Endothelial cell of umbilical vein (primary cell): Measurements from ENCODE around the gene GAPDHS.

Experiments
- CTCF ChIP-seq, 2 donors: IDR thresholded peaks; 1 replicate in 1 of 2; 2 replicates in 1 of 2; pipeline ENCODE4 v1.5.1; 2011; ENCODE audit warnings: low read length in 2 of 2, mild to moderate bottlenecking in 2 of 2, moderate library complexity in 2 of 2, control low read depth in 1 of 2, inconsistent platforms in 1 of 2, low read depth in 1 of 2; ENCODE audit not compliant: insufficient read depth in 1 of 2; ENCODE audit errors: extremely low read depth in 1 of 2
- EZH2 ChIP-seq: IDR thresholded peaks from 2 replicates; pipeline ENCODE4 v1.6.1; 2012; ENCODE audit warnings: borderline replicate concordance, low read depth, mild to moderate bottlenecking, moderate library complexity, low read length, inconsistent platforms; ENCODE audit not compliant: severe bottlenecking
- FOS ChIP-seq: IDR thresholded peaks from 2 replicates; pipeline ENCODE4 v1.6.1; 2011; ENCODE audit warnings: mild to moderate bottlenecking, low read length, moderate library complexity, borderline replicate concordance; ENCODE audit not compliant: insufficient read depth
- POLR2A ChIP-seq: IDR thresholded peaks from 2 replicates; pipeline ENCODE4 v1.6.1; 2012; ENCODE audit warnings: low read depth, mild to moderate bottlenecking, control low read depth, low read length
- POLR2AphosphoS5 ChIP-seq: IDR thresholded peaks from 2 replicates; pipeline ENCODE4 v1.6.1; 2012; ENCODE audit warnings: low read depth, mild to moderate bottlenecking, control low read depth, low read length, moderate library complexity; ENCODE audit not compliant: insufficient read depth

DNA sequence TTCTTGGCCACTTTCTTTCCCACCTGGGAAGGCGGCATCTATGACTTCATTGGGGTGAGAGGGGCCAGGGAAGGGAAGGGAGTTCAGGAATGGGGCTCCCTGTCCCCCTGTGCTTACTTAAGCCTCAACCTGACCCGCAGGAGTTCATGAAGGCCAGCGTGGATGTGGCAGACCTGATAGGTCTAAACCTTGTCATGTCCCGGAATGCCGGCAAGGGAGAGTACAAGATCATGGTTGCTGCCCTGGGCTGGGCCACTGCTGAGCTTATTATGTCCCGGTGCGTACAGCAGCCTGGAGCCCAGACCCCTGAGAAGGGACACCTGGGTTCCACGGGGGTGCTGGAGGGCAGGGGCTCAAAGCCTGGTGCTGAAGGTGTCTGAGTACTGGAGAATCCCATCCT lies 13.3 kb downstream of the GAPDHS start:
- no peak for TF ChIP-seq CTCF (IDR thresholded peaks at IDR 0.05; ENCODE audit: extremely low read depth in 1 of 2, insufficient read depth in 1 of 2, low read depth in 1 of 2, low read length in 2 of 2)
- TF ChIP-seq FOS: no peak
- TF ChIP-seq POLR2A: no peak
- no peak for TF ChIP-seq EZH2
- TF ChIP-seq POLR2AphosphoS5: no peak
